PC-9 (cell line): ENCODE results near the gene MFSD11.
"Not testable (repeated sequence)": the region's sequence is repeated elsewhere in the genome, so short reads cannot be mapped to it uniquely, and the experiment has no call there.

ENCODE experiments used
- CTCF ChIP-seq: fragments of 200-600 bp; sonication (generic); conservative IDR thresholded peaks from 2 replicates; pipeline ENCODE4 v1.6.1; 2017; ENCODE audit warnings: mixed run types, antibody characterized with exemption, mild to moderate bottlenecking, moderate library complexity
- EZH2 ChIP-seq: fragments of 200-600 bp; sonication (generic); IDR thresholded peaks from 2 replicates; pipeline ENCODE4 v1.8.0; 2017; ENCODE audit warnings: antibody characterized with exemption, low read depth

GRCh38 chr17:76815907-76816589 lies 78.1 kb downstream of the MFSD11 start:
- not testable (repeated sequence) for TF ChIP-seq CTCF, EZH2
